Measurements from ENCODE around the gene ABHD5.

DNA sequence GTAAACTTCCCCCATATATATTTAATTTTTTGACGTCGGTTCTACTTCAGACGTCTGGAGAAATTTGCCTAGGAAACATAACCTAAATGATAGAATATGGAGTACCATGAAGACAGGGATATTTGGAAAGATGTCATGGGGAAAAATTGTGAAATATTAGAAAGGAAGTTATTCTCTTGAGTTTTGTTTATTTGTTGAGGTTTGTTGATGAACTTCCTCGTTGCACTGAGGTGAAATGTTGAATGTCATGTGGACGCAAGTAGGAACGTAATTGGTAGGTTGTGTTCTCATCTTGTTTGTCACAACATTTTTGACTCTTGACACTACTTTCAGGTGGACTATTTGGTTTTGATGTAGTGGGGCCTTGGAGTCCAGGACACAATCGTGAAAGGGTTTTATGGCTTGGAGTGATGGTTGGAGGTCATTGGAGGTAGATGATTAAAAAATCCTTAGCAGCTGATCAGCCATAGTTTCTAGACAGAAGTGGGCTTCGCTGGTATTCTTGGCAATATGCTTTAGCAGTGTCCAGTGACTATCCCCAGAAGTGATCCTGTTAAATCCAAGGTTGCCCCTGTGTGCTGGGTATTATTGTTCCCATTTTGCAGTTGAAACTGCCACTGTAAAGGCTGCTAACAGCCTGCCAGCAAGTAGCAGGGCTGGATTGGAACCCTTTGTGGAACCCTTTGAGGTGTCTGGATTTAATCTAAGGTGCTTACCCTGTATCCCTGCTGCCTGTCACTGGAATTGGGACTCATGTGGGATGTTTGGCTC, 1.5 kb downstream of the ABHD5 start:
- TF ChIP-seq, protein P1, sequence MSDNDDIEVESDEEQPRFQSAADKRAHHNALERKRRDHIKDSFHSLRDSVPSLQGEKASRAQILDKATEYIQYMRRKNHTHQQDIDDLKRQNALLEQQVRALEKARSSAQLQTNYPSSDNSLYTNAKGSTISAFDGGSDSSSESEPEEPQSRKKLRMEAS (IDR thresholded peaks at IDR 0.05) = no peak
- TF ChIP-seq TEAD4 (IDR thresholded peaks at IDR 0.05) (no peak), RAD21 (IDR thresholded peaks at IDR 0.05; ENCODE audit: low read depth) (no peak), NFIC (IDR thresholded peaks at IDR 0.05) (no peak), CEBPB (IDR thresholded peaks at IDR 0.05) (no peak), TAF1 (IDR thresholded peaks at IDR 0.05; ENCODE audit: low read depth) (no peak), REST (IDR thresholded peaks at IDR 0.05; ENCODE audit: low read depth) (no peak)
